Ishikawa (cell line): ENCODE data around the gene KCNJ3.

Experiments used
- CEBPB ChIP-seq: IDR thresholded peaks from 2 replicates; pipeline ENCODE4 v1.6.1; 2012
- CREB1 ChIP-seq: IDR thresholded peaks from 2 replicates; pipeline ENCODE4 v1.6.1; 2012; ENCODE audit warnings: low read depth
- EGR1 ChIP-seq: IDR thresholded peaks from 2 replicates; pipeline ENCODE4 v1.6.1; 2012
- EP300 ChIP-seq: IDR thresholded peaks from 2 replicates; pipeline ENCODE4 v1.6.1; 2012; ENCODE audit warnings: borderline replicate concordance
- FOXM1 ChIP-seq: IDR thresholded peaks from 2 replicates; pipeline ENCODE4 v1.6.1; 2012; ENCODE audit warnings: low read depth, borderline replicate concordance
- NFIC ChIP-seq: IDR thresholded peaks from 2 replicates; pipeline ENCODE4 v1.6.1; 2012
- RAD21 ChIP-seq: IDR thresholded peaks from 2 replicates; pipeline ENCODE4 v1.6.1; 2012; ENCODE audit warnings: low read depth
- TAF1 ChIP-seq: IDR thresholded peaks from 2 replicates; pipeline ENCODE4 v1.6.1; 2012; ENCODE audit warnings: low read depth, mild to moderate bottlenecking
- TCF12 ChIP-seq: IDR thresholded peaks from 2 replicates; pipeline ENCODE4 v1.6.1; 2012; ENCODE audit warnings: low read depth
- TEAD4 ChIP-seq: IDR thresholded peaks from 2 replicates; pipeline ENCODE4 v1.6.1; 2012
- YY1 ChIP-seq: IDR thresholded peaks from 2 replicates; pipeline ENCODE4 v1.6.1; 2012; ENCODE audit warnings: low read depth
- ZBTB7A ChIP-seq: IDR thresholded peaks from 2 replicates; pipeline ENCODE4 v1.6.1; 2012; ENCODE audit warnings: low read depth
- TF ChIP-seq, protein P1 (sequence below): IDR thresholded peaks from 2 replicates; pipeline ENCODE4 v1.6.1; 2012
- TF ChIP-seq, protein P2 (sequence below): IDR thresholded peaks from 2 replicates; pipeline ENCODE4 v1.6.1; 2012
- TF ChIP-seq, protein P3 (sequence below): IDR thresholded peaks from 2 replicates; pipeline ENCODE4 v1.6.1; 2012; ENCODE audit warnings: low read depth, mild to moderate bottlenecking

Gene KCNJ3

DNA sequence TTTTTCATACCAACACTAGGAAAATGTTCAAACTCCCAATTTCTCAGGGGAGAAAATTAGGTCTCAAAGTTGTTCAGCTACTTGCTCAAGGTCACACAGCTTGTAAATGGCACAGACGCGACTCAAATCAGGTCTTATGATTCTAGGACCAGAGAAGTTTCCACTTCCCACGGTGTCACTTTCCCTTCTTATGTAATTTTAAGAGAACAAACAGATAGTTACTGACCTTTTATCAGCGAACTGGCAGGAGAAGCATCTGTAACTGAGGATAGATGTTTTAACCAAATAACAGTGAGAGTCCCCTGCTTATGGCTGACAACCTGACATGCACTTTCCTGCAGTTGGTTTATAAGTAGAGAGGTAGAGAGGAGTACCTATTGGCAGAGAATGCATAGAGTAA, 2.1 kb upstream of the KCNJ3 start:
- no peak for TF ChIP-seq TAF1
- no peak for TF ChIP-seq FOXM1
- TF ChIP-seq TEAD4, result no peak
- TF ChIP-seq, protein P1, sequence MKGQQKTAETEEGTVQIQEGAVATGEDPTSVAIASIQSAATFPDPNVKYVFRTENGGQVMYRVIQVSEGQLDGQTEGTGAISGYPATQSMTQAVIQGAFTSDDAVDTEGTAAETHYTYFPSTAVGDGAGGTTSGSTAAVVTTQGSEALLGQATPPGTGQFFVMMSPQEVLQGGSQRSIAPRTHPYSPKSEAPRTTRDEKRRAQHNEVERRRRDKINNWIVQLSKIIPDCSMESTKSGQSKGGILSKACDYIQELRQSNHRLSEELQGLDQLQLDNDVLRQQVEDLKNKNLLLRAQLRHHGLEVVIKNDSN, result no peak
- TF ChIP-seq NFIC, result no peak
- TF ChIP-seq EGR1, result no peak

DNA sequence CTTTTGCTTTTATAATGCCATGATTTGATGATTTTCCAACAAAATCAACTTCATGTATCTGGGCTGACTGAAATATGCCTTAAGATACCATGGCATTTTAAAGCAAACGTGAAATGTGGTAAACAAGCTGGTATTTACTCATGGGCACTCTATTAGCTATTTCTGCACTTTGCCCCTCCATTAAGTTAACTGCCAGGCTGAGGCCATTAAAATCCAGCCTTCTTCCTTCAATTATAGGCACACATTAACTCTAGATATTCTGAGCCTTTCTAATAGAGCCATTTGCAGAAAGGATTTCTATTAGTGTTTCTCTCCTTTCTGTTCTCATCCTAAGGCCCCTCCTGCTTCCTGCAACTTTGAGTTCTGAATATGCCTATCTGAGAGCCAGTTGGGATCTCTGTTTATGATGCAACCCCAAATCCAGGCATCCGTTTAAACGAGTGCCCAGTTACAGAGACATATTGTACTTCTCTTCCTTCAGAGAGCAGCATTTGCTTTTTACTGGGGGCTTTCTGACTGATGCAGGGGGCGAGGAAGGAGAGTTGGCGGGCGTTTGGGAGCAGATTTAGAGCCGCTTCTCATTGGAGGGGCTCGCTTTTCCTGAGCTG, 1.6 kb upstream of the KCNJ3 start:
- TF ChIP-seq NFIC (no peak), TAF1 (no peak), CEBPB (0 out of 2 replicates have a peak, but pooled peaks have one; percentile 34)
- TF ChIP-seq, protein P1, result no peak

DNA sequence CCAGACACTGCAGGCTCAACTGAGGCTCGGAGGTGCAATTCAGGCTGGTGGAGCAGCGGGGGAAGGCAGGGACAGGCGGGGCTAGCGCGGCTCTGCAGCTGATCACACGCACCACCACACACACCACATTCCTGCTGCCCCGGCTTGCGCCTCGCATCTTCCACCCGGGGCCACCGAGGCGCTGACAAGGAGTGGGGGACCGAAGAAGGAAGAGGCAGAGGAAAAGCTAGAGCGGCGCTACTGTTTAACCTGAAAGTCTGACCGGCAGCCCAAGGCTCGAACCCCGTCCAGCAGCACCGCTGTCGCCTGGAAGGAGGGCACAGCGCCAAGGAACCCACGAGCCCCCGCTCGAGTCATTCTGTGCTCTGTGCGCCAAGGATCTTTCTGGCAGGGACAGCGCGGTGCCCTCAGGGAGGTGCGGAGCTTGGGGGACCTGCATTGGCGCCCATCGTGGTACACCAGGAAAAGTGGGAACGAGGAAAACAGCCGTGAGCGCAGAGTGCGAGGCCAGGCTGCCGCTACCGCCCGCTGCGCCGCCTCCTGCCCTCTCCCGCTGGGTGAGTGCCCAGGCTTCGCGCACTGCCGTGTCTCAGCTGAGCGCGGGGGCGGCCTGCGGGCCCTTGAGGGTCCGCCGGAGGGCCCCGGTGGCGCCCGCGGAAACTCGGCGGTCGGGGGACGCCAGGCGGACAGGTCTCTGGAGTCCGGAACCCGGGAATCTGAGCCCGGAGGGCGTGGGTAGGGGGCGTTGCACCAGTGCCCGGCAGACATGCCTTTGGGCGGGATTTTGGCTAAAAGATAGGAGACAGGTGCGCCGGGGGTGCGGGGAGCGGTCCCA, 860 bp upstream of the KCNJ3 start:
- no peak for TF ChIP-seq FOXM1
- peak; percentile 51 for TF ChIP-seq NFIC
- peak; percentile 75 for TF ChIP-seq EGR1
- TF ChIP-seq TEAD4, result peak; percentile 69
- TF ChIP-seq, protein P1, result no peak
- no peak for TF ChIP-seq TAF1
- peak; percentile 81 for TF ChIP-seq ZBTB7A
- no peak for TF ChIP-seq CREB1
- TF ChIP-seq, protein P2, sequence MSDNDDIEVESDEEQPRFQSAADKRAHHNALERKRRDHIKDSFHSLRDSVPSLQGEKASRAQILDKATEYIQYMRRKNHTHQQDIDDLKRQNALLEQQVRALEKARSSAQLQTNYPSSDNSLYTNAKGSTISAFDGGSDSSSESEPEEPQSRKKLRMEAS, result peak; percentile 90

DNA sequence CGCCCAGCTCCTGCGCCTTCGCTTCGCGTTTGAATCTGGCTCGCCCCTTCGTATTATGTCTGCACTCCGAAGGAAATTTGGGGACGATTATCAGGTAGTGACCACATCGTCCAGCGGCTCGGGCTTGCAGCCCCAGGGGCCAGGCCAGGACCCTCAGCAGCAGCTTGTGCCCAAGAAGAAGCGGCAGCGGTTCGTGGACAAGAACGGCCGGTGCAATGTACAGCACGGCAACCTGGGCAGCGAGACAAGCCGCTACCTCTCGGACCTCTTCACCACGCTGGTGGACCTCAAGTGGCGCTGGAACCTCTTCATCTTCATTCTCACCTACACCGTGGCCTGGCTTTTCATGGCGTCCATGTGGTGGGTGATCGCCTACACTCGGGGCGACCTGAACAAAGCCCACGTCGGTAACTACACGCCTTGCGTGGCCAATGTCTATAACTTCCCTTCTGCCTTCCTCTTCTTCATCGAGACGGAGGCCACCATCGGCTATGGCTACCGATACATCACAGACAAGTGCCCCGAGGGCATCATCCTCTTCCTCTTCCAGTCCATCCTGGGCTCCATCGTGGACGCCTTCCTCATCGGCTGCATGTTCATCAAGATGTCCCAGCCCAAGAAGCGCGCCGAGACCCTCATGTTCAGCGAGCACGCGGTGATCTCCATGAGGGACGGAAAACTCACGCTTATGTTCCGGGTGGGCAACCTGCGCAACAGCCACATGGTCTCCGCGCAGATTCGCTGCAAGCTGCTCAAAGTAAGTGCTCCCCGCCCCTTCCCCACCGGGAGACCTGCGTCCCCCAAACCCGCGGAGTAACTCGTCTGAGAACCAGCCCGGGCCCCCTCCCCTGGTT, 453 bp downstream of the KCNJ3 start:
- no peak for TF ChIP-seq CEBPB
- no peak for TF ChIP-seq TEAD4
- no peak for TF ChIP-seq ZBTB7A
- no peak for TF ChIP-seq EP300
- TF ChIP-seq, protein P1, result no peak
- TF ChIP-seq CREB1, result no peak
- TF ChIP-seq FOXM1, result no peak
- TF ChIP-seq, protein P3, sequence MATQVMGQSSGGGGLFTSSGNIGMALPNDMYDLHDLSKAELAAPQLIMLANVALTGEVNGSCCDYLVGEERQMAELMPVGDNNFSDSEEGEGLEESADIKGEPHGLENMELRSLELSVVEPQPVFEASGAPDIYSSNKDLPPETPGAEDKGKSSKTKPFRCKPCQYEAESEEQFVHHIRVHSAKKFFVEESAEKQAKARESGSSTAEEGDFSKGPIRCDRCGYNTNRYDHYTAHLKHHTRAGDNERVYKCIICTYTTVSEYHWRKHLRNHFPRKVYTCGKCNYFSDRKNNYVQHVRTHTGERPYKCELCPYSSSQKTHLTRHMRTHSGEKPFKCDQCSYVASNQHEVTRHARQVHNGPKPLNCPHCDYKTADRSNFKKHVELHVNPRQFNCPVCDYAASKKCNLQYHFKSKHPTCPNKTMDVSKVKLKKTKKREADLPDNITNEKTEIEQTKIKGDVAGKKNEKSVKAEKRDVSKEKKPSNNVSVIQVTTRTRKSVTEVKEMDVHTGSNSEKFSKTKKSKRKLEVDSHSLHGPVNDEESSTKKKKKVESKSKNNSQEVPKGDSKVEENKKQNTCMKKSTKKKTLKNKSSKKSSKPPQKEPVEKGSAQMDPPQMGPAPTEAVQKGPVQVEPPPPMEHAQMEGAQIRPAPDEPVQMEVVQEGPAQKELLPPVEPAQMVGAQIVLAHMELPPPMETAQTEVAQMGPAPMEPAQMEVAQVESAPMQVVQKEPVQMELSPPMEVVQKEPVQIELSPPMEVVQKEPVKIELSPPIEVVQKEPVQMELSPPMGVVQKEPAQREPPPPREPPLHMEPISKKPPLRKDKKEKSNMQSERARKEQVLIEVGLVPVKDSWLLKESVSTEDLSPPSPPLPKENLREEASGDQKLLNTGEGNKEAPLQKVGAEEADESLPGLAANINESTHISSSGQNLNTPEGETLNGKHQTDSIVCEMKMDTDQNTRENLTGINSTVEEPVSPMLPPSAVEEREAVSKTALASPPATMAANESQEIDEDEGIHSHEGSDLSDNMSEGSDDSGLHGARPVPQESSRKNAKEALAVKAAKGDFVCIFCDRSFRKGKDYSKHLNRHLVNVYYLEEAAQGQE, result no peak
- no peak for TF ChIP-seq TCF12
- no peak for TF ChIP-seq TAF1
- TF ChIP-seq EGR1, result no peak
- TF ChIP-seq, protein P2, result no peak
- TF ChIP-seq NFIC, result no peak
- no peak for TF ChIP-seq RAD21
- TF ChIP-seq YY1, result no peak

DNA sequence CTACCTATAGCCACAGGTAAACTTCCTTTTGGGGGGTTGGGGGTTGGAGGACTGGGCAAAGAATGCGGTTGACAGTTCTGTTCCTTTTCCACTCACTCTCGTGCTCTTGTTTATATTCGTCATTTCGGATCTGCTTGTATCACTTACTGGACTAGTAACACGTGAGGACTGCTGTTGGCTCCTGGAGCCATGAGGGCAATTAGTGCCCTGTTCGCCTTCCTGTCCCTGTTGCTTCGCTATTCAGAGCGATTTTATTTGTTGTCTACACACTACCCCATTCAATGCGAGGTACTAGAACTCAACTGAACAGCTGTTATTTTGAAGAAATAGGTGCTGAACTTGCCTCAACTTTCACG, 1.1 kb downstream of the KCNJ3 start:
- TF ChIP-seq TEAD4 (no peak), CREB1 (no peak)

DNA sequence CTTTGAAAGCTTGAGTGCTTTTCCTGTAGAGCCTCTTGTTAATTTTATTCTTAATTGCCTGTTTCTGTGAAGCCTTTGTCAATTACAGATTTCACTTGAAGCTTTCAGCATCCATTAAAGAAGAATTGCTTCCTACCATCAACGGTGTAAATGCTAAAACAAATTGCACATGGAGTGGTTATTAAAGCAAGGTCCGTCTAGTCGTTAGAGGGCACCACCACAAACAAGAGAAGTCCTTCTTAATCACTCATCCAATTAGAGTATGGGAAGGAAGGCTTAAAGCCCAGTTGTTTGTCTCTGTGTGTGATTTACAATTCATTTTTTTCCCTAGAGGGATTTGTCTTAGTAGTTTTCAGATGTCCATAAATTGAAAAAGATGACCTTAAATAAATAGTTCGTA, 1.6 kb downstream of the KCNJ3 start:
- TF ChIP-seq EGR1, result no peak
- TF ChIP-seq EP300, result no peak
- TF ChIP-seq CREB1, result no peak
- TF ChIP-seq ZBTB7A, result no peak

DNA sequence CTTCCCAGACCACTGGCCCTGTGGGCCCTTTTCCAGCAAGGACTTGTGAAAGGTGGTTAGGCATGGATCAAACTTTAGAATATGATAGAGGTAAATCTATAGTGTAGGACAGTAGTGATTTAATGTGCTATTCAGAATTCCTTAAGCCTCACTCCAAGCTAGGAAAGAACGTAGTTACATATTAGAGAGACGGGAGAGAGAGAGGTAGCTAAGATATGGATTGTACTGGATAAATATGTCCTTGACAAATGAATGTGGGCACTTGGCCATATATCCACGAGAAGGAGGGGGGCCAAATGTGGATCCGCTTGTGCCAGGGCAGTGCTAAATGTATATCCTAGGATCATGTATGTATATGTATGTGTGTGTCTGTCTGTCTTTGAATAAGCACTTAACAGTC, 6.5 kb downstream of the KCNJ3 start:
- TF ChIP-seq EP300, result no peak
- no peak for TF ChIP-seq ZBTB7A
- TF ChIP-seq TAF1, result no peak
- TF ChIP-seq CREB1, result no peak
- no peak for TF ChIP-seq EGR1
- TF ChIP-seq, protein P2, result no peak
- no peak for TF ChIP-seq RAD21
- TF ChIP-seq NFIC, result no peak
- no peak for TF ChIP-seq TCF12
- no peak for TF ChIP-seq YY1
- no peak for TF ChIP-seq CEBPB
- no peak for TF ChIP-seq FOXM1
- TF ChIP-seq, protein P1, result no peak
- TF ChIP-seq, protein P3, result no peak
- TF ChIP-seq TEAD4, result no peak
